Stimulated activated CD4-positive, alpha-beta T cell treated with anti-CD3 and anti-CD28 coated beads, Interleukin-4, amount 100 ng/mL, for 1 hour (primary cell): ENCODE data around the gene IDH2.

Experiments used
- DNase-seq: peaks from one replicate; pipeline ENCODE4 v3.0.0-alpha.2; 2020

IDH2 gene

GRCh38 chr15:90040618-90041017, 61.6 kb downstream of the IDH2 start:
- DNase-seq, result no peak

- no peak for DNase-seq
These were observed 62.3 kb downstream of the IDH2 start for GRCh38 chr15:90039996-90040395.

- DNase-seq, result no peak
These were observed 63.6 kb downstream of the IDH2 start for GRCh38 chr15:90038632-90039095.

GRCh38 chr15:90037961-90038631, 64.2 kb downstream of the IDH2 start:
- DNase-seq, result peak; percentile 30

- DNase-seq, result no peak
These were observed 64.8 kb downstream of the IDH2 start for GRCh38 chr15:90037511-90037860.

GRCh38 chr15:90036806-90037510, 65.3 kb downstream of the IDH2 start:
- no peak for DNase-seq

GRCh38 chr15:90036343-90036742, 65.9 kb downstream of the IDH2 start:
- no peak for DNase-seq

GRCh38 chr15:90035840-90036230, 66.4 kb downstream of the IDH2 start:
- DNase-seq, result no peak

GRCh38 chr15:90035095-90035839, 67.0 kb downstream of the IDH2 start:
- no peak for DNase-seq

- DNase-seq, result no peak
These were observed 68.8 kb downstream of the IDH2 start for GRCh38 chr15:90033448-90033847.
